Hepatic stellate cell (primary cell): ENCODE measurements around the gene ACTG1.

Experiments used
- DNase-seq: peaks from one replicate; pipeline ENCODE4 v3.0.0; 2011; ENCODE audit warnings: low spot score

ACTG1 gene

GRCh38 chr17:81512562-81513371 lies at the start of gene ACTG1:
Gene ACTG1, minus strand, starts transcription at chr17:81512799. Its CDS starts 445 bp downstream, at chr17:81512354.
- DNase-seq = peak; percentile 95

- DNase-seq = no peak
Measured at GRCh38 chr17:81561494-81561885, 48.9 kb upstream of the ACTG1 start.

GRCh38 chr17:81558941-81559806 lies 46.6 kb upstream of the ACTG1 start:
- no peak for DNase-seq

- DNase-seq = no peak
Measured at GRCh38 chr17:81558115-81558468, 45.5 kb upstream of the ACTG1 start.

GRCh38 chr17:81557276-81558114 lies 44.9 kb upstream of the ACTG1 start:
- DNase-seq = no peak

GRCh38 chr17:81556863-81557262 lies 44.3 kb upstream of the ACTG1 start:
- DNase-seq = no peak

GRCh38 chr17:81556175-81556691 lies 43.6 kb upstream of the ACTG1 start:
- DNase-seq = peak; percentile 79

GRCh38 chr17:81553616-81554181 lies 41.1 kb upstream of the ACTG1 start:
- DNase-seq = peak; percentile 97

- peak; percentile 85 for DNase-seq
Measured at GRCh38 chr17:81553018-81553615, 40.5 kb upstream of the ACTG1 start.

GRCh38 chr17:81552244-81553017 lies 39.8 kb upstream of the ACTG1 start, which contains the start of gene FAAP100:
Gene FAAP100, minus strand, starts transcription at chr17:81552353. Its CDS starts 23 bp downstream, at chr17:81552330.
- peak; percentile 93 for DNase-seq

GRCh38 chr17:81551458-81552243 lies 39.1 kb upstream of the ACTG1 start:
- DNase-seq = peak; percentile 56

GRCh38 chr17:81550830-81551457 lies 38.3 kb upstream of the ACTG1 start:
- DNase-seq = no peak

GRCh38 chr17:81550285-81550684 lies 37.7 kb upstream of the ACTG1 start:
- DNase-seq = no peak

GRCh38 chr17:81549826-81550225 lies 37.2 kb upstream of the ACTG1 start:
- DNase-seq = no peak

- no peak for DNase-seq
Measured at GRCh38 chr17:81549031-81549557, 36.5 kb upstream of the ACTG1 start.

GRCh38 chr17:81547614-81547982 lies 35.0 kb upstream of the ACTG1 start:
- DNase-seq = no peak

- no peak for DNase-seq
Measured at GRCh38 chr17:81546906-81547613, 34.5 kb upstream of the ACTG1 start.
